Fibroblast of skin of right biceps (primary cell): ENCODE results near the gene TMCC3.

Experiments used
- DNase-seq: peaks from one replicate; pipeline ENCODE4 v3.0.0-alpha.2; 2013

The TMCC3 gene

GRCh38 chr12:94671917-94672316 is 21.6 kb upstream of the TMCC3 start:
- no peak for DNase-seq

GRCh38 chr12:94670898-94671297 is 20.5 kb upstream of the TMCC3 start:
- DNase-seq, result no peak

- peak; percentile 6 for DNase-seq
These were observed 19.7 kb upstream of the TMCC3 start for GRCh38 chr12:94670075-94670474.

- no peak for DNase-seq
These were observed 16.7 kb upstream of the TMCC3 start for GRCh38 chr12:94667031-94667540.

- no peak for DNase-seq
These were observed 15.8 kb upstream of the TMCC3 start for GRCh38 chr12:94666158-94666557.

GRCh38 chr12:94663702-94664101 is 13.3 kb upstream of the TMCC3 start:
- no peak for DNase-seq

- DNase-seq, result no peak
These were observed 12.7 kb upstream of the TMCC3 start for GRCh38 chr12:94663071-94663470.

- DNase-seq, result no peak
These were observed 10.1 kb upstream of the TMCC3 start for GRCh38 chr12:94660436-94660835.

GRCh38 chr12:94659346-94659930 is 9.1 kb upstream of the TMCC3 start:
- no peak for DNase-seq

- no peak for DNase-seq
These were observed 8.6 kb upstream of the TMCC3 start for GRCh38 chr12:94658931-94659330.

GRCh38 chr12:94656556-94656955 is 6.2 kb upstream of the TMCC3 start:
- DNase-seq, result no peak

- DNase-seq, result peak; percentile 14
These were observed 811 bp downstream of the TMCC3 start for GRCh38 chr12:94649349-94650142.

GRCh38 chr12:94648578-94648977 is 1.8 kb downstream of the TMCC3 start:
- no peak for DNase-seq

- DNase-seq, result peak; percentile 68
These were observed 6.0 kb downstream of the TMCC3 start for GRCh38 chr12:94644141-94644979.

- DNase-seq, result no peak
These were observed 6.8 kb downstream of the TMCC3 start for GRCh38 chr12:94643606-94644005.

GRCh38 chr12:94641283-94641682 is 9.1 kb downstream of the TMCC3 start:
- no peak for DNase-seq

- peak; percentile 48 for DNase-seq
These were observed 10.0 kb downstream of the TMCC3 start for GRCh38 chr12:94640134-94640928.

GRCh38 chr12:94638521-94638920 is 11.8 kb downstream of the TMCC3 start:
- no peak for DNase-seq

- DNase-seq, result no peak
These were observed 12.8 kb downstream of the TMCC3 start for GRCh38 chr12:94637390-94638113.

GRCh38 chr12:94636462-94637085 is 13.8 kb downstream of the TMCC3 start:
- DNase-seq, result no peak

GRCh38 chr12:94634717-94635116 is 15.6 kb downstream of the TMCC3 start:
- DNase-seq, result no peak
